SK-MEL-5 (cell line): ENCODE data around the gene KRTAP5-9. TPM values are rescaled to one million over a fixed set of nuclear protein-coding genes. Genes with fewer than 3 reads are reported as not detected.
"Not testable (repeated sequence)": the region's sequence is repeated elsewhere in the genome, so short reads cannot be mapped to it uniquely, and the experiment has no call there.

Experiments used
- DNase-seq: peaks from one replicate; pipeline ENCODE4 v3.0.0-alpha.2; 2016; ENCODE audit warnings: low read depth, low spot score
- in situ Hi-C: cut with HindIII; loops from 2 replicates; pipeline ENCODE4 v1.10.0; 2016; ENCODE audit warnings: low sequenced_read_pairs, high pct_unique_total_duplicates, low pct_unique_long_range_greater_than_20kb
- polyA plus RNA-seq, 2 experiments: library from polyadenylated mRNA; depleted of rRNA; stranded (reverse); fragments of >200 nt; gene quantifications; 2 replicates each; pipeline ENCODE4 v1.2.3, GENCODE V29; 2015
- total RNA-seq: library from RNA; depleted of rRNA; stranded (reverse); fragments of >200 nt; shearing (Covaris generic); gene quantifications from 2 replicates; pipeline ENCODE4 v1.2.3, GENCODE V29; 2014; rRNA removed

The KRTAP5-9 gene, protein sequence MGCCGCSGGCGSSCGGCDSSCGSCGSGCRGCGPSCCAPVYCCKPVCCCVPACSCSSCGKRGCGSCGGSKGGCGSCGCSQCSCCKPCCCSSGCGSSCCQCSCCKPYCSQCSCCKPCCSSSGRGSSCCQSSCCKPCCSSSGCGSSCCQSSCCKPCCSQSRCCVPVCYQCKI
- total RNA-seq, result not detected in 2 replicates
- 0.07 and 0.95 TPM in 2 replicates for polyA plus RNA-seq (2015; cell fraction: cytosol; rRNA removed)
- 1.7 TPM in 1 of 2 replicates, not detected in the other for polyA plus RNA-seq (2015; cell fraction: nucleus; rRNA removed)

DNA sequence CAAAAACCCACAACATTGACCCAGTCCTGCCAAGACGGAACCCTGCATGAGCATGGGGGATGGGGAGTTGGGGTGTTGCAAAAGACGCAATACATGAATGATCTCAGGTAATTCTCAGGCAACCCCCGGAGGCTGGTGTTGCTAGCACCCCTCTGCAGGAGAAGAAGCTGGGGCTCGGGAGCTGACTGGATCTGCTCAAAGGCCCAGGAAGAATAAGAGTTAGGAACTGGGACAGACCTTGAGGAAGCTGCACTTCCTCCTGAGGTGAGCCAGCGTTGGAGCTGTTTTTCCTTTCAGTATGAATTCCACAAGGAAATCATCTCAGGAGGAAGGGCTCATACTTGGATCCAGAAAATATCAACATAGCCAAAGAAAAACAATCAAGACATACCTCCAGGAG, at the start of gene KRTAP5-9:
KRTAP5-9 (plus strand) TSS at position 301 of the 400 bp plus-strand sequence. CDS start 238 bp downstream, outside the sequence.
- in situ Hi-C loops, result no loop called here
- DNase-seq, result no peak

DNA sequence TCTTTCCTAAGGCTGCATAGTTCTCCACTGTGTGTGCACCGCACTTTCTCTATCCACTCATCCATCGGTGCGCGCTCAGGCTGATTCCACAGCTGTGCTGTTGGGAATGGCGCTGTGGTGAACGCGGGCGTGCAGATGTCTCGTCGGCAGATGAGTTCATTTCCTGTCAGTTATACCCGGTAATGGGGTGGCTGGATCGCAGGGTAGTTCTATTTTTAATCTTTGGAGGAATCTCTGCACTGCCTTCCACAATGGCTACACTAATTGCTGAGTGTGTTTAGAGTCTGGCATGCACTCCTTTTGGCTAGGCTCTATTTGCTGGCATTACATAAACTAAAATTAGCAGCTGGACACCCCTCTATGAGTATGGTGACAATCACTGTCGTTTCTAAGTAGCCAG, 49.1 kb upstream of the KRTAP5-9 start:
- DNase-seq, result no peak
- in situ Hi-C loops, result no loop called here

DNA sequence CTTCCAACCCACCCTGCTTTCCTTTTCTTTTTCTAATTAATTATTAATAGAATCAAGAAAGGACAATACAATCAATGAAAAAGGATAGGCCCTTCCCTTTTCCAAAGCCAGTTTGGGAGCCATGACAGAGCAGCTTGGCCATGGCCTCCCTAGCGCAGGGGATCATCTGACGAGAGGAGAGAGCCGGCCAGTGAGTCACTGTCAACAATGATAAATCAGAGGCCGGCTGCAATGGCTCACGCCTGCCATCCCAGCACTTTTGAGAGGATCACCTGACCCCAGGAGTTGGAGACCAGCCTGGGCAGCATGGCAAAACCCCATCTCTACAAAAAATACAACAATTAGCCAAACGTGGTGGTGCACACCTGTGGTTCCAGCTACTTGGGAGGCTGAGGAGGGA, 48.7 kb upstream of the KRTAP5-9 start:
- in situ Hi-C loops, result no loop called here
- no peak for DNase-seq

DNA sequence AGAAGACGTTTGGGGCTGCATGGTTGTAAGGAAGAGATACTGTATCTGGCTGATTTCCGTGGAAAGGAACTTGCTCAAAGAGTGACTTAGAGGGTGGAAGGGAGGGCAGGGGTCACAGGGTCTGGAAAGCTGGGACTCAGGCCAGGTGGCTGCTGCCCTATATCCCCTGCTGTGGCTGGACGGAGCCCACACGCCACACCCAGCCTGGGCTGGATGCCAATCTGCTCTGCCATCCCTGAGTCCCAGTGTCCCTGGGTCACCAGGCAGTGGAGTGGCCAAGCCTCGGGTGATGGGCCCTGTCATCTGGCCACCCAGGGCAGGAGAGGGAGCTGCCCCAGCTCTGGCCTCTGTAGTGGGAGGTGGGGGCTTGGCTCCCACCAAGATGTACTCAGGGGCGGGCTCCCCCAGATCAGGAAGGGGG, 47.6 kb upstream of the KRTAP5-9 start:
- no peak for DNase-seq
- in situ Hi-C loops, result no loop called here

DNA sequence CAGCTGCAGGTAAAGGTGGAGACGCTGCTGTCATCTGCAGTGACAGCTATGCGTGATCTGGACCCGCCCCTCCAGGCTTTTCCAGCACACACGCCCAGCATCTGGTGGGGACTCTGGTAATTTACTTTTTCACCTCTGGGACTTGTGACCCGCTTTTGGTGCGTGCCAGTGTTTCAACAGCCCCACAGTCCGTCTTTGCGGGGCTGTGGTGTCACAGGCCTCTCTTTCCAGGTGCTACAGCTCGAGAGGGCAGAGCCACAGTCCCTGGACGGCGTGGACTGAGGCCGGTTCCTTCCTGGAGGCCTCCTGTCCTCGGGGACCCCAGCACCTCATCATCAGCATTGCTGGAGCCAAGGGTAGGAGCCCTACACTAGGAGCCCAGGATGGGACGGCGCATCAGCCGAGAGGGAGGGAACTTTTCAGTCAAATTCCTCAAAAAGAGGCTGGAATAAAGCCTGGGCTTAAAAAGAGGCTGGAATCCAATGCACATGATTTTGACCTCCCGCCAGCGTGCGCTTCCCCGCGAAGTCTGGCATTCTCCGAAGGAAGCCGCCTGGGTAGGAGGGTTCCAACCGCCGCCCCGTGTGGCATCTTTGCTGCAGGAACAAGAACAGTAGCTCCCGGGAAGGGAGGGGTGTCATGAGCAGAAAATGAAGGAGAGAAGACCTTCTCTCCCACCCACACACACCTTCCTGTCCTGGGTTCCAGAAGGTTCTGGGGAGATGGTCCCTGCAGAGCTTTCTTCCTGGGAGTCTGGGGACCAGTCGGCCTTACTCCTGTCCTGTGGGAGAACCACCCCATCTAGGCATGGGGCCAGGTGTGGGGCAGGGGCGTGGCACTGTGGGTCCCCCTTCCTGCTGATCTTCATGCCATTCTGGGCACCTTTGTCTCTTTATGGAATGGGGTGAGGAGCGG, 46.9 kb upstream of the KRTAP5-9 start:
- no peak for DNase-seq
- in situ Hi-C loops, result no loop called here

DNA sequence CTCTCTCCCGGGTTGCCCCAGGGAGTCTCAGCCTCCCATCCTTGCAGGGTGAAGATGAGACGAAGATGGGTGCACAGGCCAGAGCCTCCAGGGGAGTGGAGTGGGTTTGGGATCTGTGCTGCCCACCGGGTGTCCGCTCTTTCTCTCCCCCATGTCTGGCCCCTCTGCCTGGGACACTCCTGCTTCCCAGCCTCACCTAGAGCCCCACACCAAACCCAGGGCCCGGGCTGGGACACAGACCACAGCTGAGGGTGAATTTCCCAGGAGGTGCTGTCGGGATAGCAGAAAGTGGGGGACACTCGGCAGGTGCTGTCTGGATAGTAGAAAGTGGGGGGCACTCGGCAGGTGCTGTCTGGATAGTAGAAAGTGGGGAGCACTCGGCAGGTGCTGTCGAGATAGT, 46.2 kb upstream of the KRTAP5-9 start:
- no peak for DNase-seq
- in situ Hi-C loops, result no loop called here

DNA sequence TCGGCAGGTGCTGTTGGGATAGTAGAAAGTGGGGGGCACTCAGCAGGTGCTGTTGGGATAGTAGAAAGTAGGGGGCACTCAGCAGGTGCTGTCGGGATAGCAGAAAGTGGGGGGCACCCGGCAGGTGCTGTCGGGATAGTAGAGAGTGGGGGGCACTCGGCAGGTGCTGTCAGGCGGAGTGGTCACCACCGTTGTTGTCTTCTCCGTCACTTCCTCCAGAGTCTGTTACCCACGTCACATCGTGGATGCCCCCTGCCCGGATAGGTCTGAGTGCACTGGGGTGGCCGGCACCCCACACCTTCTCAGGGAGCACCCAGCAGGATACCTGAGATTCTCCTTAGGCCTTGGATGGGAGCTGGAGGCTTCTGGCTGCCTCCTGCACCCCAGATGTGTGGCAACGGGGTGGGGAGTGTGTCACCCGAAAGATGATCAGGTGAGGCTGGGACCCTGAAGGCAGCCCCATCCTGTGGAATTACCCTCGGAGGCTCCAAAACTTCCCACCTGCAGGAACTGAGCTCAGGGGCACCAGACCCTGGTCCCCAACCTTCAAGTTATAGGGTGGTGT, 45.3 kb upstream of the KRTAP5-9 start:
- DNase-seq, result no peak
- in situ Hi-C loops, result no loop called here

DNA sequence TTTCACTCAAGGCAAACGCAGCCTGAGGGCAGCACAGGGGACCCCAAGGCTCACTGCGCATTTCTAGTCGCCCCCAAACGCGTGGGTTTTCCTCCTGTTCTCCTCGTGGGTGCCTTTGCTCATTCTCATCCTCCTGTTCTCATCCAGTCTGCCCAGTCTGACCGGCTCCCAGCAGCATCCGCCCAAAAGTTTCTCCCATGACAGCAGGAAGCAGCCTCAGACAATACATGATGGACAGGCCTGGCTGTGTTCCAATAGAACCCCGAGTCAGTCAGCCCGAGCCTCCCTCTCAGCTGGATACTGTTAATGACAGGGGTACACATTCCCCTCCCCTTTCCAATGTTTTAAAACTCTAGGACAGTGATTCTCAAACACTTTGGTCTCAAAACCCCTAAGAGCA, 43.7 kb upstream of the KRTAP5-9 start:
- in situ Hi-C loops, result no loop called here
- DNase-seq, result no peak

DNA sequence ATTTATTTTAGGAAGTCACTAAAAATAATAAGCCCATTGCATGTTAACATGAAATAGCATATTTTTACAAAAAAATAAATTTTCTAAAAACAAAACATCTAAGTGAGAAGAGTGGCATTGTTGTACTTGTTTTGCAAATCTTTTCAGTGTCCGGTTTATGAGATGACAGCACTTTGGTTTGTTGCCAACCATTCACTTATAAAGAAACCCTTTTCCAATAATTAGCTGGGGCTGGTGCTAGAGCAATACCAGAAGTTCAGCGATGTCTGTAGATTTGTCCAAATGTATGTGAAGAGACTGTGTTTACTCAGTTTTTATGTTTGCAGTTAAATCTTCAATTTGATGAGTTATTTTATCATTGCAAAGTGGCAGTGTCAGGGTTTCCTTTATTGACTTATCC, 43.2 kb upstream of the KRTAP5-9 start:
- in situ Hi-C loops, result no loop called here

DNA sequence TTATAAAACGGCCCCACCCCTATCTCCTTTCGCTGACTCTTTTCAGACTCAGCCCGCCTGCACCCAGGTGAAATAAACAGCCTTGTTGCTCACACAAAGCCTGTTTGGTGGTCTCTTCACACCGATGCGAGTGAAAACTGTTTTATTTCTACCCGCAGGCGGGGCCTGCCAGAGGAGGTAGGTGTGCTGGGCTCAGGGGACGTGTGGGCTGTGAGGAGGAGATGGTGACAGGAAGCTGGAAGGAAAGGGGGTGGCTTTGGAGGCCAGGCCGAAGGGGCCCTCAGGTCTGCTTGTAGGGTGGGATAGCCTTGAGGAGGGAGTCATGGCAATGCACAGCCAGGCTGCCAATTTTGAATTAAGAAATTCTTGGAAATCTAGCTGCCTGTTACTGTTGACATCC, 42.4 kb upstream of the KRTAP5-9 start:
- no peak for DNase-seq
- in situ Hi-C loops, result no loop called here

More for the DNA sequence above, 43.2 kb upstream of the KRTAP5-9 start:
- no peak for DNase-seq

DNA sequence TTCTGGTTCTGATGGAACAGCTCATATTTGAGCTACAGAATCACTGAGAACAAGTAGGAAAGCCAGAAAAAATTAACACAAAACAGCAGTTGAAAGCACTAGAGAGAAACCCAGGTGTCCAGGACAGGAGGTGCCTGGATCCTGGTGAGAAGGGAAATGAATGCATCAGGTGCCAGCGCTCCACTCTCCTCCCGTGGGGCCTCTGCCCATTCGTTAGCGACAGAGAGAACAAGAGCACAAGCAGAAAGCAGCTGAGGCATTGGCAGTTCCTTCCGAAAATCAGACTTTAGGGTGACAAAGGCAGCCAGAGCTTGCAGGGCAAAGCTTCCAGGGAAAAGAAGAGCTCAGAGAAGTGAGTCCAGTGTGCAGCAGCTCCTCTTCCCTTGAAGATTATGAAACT, 41.1 kb upstream of the KRTAP5-9 start:
- in situ Hi-C loops, result no loop called here

DNA sequence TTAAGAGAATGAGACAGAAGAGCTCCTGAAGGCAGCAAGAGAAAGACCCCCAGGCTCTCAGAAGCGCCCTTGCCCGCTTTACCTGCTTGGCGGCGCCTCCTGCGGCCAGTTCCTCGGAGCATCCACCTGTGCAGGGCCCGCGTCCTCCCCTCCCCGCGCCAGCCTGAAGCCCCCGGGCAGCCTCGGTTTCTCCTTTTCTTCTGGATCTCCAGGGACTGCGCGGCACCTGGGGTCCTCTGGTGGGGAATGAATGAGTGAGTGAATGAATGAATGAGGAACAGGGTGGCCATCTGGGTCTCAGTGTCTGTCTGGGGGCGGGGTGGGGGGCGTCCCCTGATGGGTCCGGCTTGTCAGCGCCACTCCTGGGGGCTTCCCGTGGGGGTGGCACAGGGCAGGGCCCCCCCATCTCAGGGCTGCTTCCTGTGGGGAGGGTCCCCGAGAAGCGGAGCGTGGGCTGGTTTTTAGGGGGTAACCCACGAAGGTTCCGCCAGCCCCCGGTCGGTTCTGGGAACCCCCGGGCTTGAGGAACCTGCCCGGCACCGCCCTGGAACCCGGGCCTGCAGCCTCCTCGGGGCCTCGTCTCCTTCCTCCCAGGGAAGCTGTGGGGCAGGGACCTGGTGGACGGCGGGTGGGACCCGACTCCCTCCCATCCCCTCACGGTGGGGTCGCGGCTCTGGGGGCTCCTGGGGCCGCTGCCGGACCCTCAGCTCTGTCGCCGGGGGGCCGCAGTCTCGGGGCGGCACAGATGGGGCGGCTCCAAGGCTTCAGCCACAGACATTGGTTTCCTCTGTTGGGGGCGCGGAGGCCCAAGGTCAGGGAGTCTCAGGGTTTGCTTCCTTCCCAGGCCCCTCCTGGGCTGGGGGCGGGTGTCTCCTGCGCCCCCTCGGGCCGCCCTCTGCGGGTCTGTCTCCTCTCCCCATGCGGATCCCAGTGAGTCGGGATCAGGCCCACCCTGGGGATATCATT, 29.4 kb upstream of the KRTAP5-9 start:
- in situ Hi-C loops, result no loop called here
- no peak for DNase-seq

More for the DNA sequence above, 41.1 kb upstream of the KRTAP5-9 start:
- no peak for DNase-seq

DNA sequence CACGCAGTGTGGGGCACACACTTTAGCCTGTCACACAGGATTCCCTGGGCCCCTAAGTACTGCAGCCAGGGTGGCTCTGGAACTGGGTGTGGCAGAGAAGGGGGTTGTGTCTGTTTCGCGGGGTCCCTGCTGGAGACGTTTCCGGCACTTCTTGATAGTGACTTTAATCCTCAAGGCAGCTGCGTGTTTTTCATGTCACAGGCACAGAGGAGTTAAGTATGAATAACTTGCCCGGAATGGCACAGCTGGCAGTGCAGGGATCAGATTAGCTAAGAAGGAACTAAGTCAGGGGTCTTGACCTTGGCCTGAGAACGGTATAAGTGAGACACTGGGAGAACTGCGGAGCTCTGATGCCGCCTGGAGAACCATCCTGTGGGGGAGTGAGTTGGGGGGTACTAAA, 28.7 kb upstream of the KRTAP5-9 start:
- in situ Hi-C loops, result no loop called here
- no peak for DNase-seq

DNA sequence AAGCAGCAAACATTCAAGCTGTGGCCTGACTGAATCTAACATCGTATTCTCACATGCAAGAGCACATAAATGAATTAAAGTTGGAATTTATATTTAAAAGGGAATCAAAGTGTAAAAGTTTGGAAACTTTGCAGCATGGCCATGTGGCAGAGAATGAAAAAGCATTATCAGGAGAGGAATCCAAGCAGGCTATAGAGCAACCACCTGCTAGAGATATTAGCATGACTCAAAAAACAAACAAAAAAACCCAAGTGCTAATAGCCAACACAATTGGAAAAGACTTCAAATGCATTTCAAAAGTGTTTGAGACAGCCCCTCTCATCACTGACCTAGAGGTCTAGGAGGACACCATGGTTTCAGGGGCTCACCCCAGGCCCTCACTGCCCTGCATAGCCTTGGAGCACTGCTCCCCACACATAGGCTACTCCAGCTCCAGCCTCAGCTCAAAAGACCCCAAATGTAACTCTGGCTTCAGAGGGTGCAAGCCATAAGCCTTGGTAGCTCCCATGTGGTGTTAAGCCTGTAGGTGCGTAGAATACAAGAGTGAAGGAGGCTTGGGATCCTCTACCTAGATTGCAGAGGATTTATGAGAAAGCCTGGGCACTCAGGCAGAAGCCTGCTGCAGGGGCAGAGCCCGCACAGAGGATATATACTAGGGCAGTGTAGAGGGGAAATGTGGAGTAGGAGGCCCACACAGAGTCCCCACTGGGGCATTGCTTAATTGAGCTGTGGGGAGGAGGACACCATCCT, 22.9 kb upstream of the KRTAP5-9 start:
- in situ Hi-C loops, result no loop called here
- DNase-seq, result no peak

DNA sequence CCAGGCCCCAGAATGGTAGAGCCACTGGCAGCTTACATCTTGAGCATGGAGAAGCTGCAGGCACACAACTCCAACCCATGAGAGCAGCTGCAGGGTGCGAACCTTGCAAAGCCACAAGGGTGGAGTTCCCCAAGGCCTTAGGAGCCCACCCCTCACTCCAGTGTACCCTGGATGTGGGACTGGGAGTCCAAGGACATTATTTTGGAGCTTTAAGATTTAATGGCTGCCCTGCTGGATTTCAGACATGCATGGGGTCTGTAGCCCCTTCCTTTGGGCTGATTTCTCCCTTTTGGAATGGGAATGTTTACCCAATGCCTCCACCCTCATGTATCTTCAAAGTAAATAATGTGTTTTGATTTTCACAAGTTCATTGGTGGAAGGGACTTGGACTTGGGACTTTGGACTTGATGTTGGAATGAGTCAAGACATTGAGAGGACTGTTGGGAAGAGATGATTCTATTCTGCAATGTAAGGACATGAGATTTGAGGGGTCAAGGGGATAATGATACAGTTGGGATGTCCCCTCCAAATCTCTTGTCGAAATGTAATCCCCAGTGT, 22.2 kb upstream of the KRTAP5-9 start:
- in situ Hi-C loops, result no loop called here

DNA sequence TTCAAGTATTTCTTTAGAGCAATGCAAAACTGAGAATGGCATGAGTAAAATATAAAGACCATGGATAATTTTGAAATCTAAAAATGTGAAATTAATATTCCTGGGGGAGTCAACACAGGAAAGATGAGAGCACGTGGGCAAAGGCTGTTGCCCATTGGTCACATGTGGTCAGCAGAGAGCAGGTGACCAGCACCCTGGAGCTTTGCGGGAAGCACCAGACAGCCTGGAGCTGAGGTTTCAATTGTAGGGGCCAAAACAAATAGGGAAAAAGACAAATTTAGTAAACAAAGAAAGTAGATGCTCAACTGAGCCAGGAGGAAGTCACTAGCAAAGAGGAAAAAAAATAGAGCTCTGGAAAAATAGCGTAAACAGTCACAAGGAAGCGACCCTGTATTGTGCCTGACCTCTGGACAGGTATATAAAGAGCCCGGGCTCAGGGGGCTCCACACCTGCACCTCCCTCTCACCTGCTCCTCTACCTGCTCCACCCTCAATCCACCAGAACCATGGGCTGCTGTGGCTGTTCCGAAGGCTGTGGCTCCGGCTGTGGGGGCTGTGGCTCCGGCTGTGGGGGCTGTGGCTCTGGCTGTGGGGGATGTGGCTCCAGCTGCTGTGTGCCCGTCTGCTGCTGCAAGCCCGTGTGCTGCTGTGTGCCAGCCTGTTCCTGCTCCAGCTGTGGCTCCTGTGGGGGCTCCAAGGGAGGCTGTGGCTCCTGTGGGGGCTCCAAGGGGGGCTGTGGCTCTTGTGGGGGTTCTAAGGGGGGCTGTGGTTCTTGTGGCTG, 21.2 kb upstream of the KRTAP5-9 start, which contains the start of gene KRTAP5-7:
KRTAP5-7 (plus strand) TSS at position 472 of the 780 bp plus-strand sequence; CDS start at position 506, 34 bp downstream.
- DNase-seq, result peak; percentile 56
- in situ Hi-C loops, result not testable (repeated sequence)

More for the DNA sequence above, 22.2 kb upstream of the KRTAP5-9 start:
- no peak for DNase-seq
